HepG2 (cell line): Measurements from ENCODE around the gene SRRM2.

Source experiments
- CEBPB ChIP-seq: IDR thresholded peaks from 2 replicates; pipeline ENCODE4 v1.6.1; 2011; ENCODE audit warnings: low read depth, low read length, improper control_type of control experiment, borderline replicate concordance
- ELF1 ChIP-seq: sonication (generic); formaldehyde crosslinking; IDR thresholded peaks from 2 replicates; pipeline ENCODE4 v1.4.0; 2020; ENCODE audit warnings: missing genetic modification reagents
- POLR2A ChIP-seq, 2 experiments: IDR thresholded peaks; 2 replicates each; pipeline ENCODE4 v1.6.1; 2011; ENCODE audit warnings: low read depth in 2 of 2, low read length in 2 of 2, mild to moderate bottlenecking in 1 of 2, moderate library complexity in 1 of 2; ENCODE audit not compliant: insufficient read depth in 1 of 2
- TAF1 ChIP-seq: sonication (generic); formaldehyde crosslinking; IDR thresholded peaks from 2 replicates; pipeline ENCODE4 v1.4.0; 2020; ENCODE audit warnings: missing genetic modification reagents
- ZNF570 ChIP-seq: sonication (generic); formaldehyde crosslinking; IDR thresholded peaks from 2 replicates; pipeline ENCODE4 v1.4.0; 2020; ENCODE audit warnings: mild to moderate bottlenecking, missing genetic modification reagents, borderline replicate concordance
- TF ChIP-seq, protein P1 (sequence below): sonication (generic); formaldehyde crosslinking; IDR thresholded peaks from 2 replicates; pipeline ENCODE4 v1.5.0; 2020; ENCODE audit warnings: mild to moderate bottlenecking, missing genetic modification reagents, moderate library complexity

DNA sequence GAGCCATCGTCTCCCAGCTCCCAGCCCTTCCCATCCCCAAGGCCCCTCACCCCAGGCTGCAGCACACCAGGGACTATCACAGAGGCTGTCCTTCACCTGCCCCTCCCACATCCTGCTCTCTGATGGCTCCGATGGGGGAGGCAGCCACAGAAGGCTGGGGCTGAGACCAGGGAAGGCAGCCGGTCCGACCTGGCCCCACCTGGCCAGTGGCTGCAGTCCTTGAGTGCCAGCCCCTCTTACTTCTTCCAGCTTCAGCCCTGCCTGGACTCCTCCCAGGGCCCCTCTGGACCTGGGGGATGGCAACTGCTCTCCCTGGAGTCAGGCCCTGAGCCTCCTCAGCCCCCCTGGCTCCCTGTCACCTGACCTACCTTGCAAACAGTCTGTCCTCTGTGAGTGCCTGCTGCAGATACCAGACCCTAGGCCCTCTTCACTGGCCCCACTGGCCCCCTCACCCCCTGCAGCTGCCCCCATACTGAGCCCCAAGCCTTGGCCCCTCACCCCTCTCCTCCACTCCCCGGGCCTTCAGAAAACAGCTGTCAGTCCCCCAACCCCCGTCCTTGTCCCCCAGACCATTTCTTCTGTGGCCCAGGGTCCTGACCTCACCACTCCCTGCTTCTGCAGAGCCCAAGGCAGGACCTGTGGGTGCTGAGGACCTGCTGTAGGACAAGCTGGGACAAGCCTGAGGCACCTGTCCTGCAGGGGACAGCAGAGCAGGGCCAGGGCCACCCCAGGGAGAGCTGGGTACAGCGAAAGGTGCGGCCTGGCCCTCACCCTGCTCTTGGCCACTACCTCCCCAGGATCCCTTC, 12.6 kb upstream of the SRRM2 start:
- TF ChIP-seq POLR2A (IDR thresholded peaks at IDR 0.05; ENCODE audit: insufficient read depth in 1 of 2, low read depth in 2 of 2, low read length in 2 of 2): peak in 1 of 2 experiments; percentile 47; a peak in 1 of 4 replicates
- no peak for TF ChIP-seq CEBPB
- no peak for TF ChIP-seq ZNF570 (CRISPR knock-in tag)
- TF ChIP-seq, protein P1, sequence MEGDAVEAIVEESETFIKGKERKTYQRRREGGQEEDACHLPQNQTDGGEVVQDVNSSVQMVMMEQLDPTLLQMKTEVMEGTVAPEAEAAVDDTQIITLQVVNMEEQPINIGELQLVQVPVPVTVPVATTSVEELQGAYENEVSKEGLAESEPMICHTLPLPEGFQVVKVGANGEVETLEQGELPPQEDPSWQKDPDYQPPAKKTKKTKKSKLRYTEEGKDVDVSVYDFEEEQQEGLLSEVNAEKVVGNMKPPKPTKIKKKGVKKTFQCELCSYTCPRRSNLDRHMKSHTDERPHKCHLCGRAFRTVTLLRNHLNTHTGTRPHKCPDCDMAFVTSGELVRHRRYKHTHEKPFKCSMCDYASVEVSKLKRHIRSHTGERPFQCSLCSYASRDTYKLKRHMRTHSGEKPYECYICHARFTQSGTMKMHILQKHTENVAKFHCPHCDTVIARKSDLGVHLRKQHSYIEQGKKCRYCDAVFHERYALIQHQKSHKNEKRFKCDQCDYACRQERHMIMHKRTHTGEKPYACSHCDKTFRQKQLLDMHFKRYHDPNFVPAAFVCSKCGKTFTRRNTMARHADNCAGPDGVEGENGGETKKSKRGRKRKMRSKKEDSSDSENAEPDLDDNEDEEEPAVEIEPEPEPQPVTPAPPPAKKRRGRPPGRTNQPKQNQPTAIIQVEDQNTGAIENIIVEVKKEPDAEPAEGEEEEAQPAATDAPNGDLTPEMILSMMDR: no peak
- TF ChIP-seq TAF1 (CRISPR knock-in tag): peak; percentile 63
- TF ChIP-seq ELF1 (CRISPR knock-in tag): no peak
